SU-DHL-6 (cell line): ENCODE results near the gene PRKCA.

Experiments used
- EZH2phosphoT487 ChIP-seq: fragments of 200-600 bp; sonication (generic), shearing (Covaris generic); conservative IDR thresholded peaks from 2 replicates; pipeline ENCODE4 v1.6.1; 2018; ENCODE audit warnings: mild to moderate bottlenecking, antibody characterized with exemption, low read length, moderate library complexity, mixed read lengths
- TF ChIP-seq, protein P1 (sequence below): fragments of 200-600 bp; sonication (generic); IDR thresholded peaks from one replicate; pipeline ENCODE4 v1.5.1; 2017; ENCODE audit warnings: antibody characterized with exemption, mild to moderate bottlenecking, low read length, moderate library complexity; ENCODE audit not compliant: insufficient read depth, poor library complexity, severe bottlenecking

DNA sequence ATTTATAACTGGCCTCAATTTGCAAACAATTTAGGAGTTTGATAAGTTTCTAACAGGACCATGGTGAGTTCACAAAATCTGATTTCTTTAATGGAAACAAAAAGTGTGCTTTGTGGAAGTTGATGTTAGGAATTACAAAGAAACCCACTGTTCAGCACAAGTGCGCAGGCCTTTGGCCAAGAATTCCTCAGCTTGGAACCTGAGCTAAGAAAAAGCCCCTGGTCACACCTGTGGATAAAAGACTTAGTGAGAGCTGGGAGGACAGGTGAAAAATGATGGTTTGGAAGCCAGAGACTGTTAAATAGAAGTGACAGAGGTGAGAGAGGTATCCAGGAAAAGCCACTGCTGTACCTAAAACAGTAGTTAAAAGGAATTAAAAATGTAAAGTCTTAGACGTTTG is 64.7 kb downstream of the PRKCA start:
- TF ChIP-seq, protein P1, sequence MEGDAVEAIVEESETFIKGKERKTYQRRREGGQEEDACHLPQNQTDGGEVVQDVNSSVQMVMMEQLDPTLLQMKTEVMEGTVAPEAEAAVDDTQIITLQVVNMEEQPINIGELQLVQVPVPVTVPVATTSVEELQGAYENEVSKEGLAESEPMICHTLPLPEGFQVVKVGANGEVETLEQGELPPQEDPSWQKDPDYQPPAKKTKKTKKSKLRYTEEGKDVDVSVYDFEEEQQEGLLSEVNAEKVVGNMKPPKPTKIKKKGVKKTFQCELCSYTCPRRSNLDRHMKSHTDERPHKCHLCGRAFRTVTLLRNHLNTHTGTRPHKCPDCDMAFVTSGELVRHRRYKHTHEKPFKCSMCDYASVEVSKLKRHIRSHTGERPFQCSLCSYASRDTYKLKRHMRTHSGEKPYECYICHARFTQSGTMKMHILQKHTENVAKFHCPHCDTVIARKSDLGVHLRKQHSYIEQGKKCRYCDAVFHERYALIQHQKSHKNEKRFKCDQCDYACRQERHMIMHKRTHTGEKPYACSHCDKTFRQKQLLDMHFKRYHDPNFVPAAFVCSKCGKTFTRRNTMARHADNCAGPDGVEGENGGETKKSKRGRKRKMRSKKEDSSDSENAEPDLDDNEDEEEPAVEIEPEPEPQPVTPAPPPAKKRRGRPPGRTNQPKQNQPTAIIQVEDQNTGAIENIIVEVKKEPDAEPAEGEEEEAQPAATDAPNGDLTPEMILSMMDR: no peak
- no peak for TF ChIP-seq EZH2phosphoT487
